K562 treated with DMSO at 1 percent for 24 hours (cell line): Measurements from ENCODE around the gene CPNE2. TPM values are rescaled to one million over a fixed set of nuclear protein-coding genes. Genes with fewer than 3 reads are reported as not detected.

Experiments
- total RNA-seq: library from RNA; unstranded; fragments of 300-600 nt; gene quantifications from 2 replicates; pipeline ENCODE4 v1.2.3, GENCODE V29; 2022; ENCODE audit warnings: low read depth; ENCODE audit not compliant: insufficient read depth

Gene CPNE2
- 31.0 and 38.5 TPM in 2 replicates for total RNA-seq

GRCh38 chr16:57091975-57092785 is at the start of gene CPNE2:
CPNE2 (plus strand) TSS chr16:57092583; CDS start chr16:57110743, 18,160 bp downstream.

GRCh38 chr16:57185945-57186871 is 93.8 kb downstream of the CPNE2 start, which contains the start of the genes PSME3IP1 and RSPRY1:
PSME3IP1 (minus strand) TSS chr16:57186039; CDS start chr16:57173854, 12,185 bp downstream.
RSPRY1 (plus strand) TSS chr16:57186329; CDS start chr16:57204659, 18,330 bp downstream.

Other genes starting within 250 kb of the CPNE2 start
- gene SLC12A3, start 227.4 kb upstream of the CPNE2 start, total RNA-seq, result not detected in 2 replicates
- 80.5 and 82.4 TPM in 2 replicates for gene HERPUD1, start 160.4 kb upstream of the CPNE2 start, total RNA-seq
- gene CETP, start 130.6 kb upstream of the CPNE2 start, total RNA-seq, result not detected in 2 replicates
- 0.31 and 0.61 TPM in 2 replicates for gene NLRC5, start 103.0 kb upstream of the CPNE2 start, total RNA-seq
- 64.8 and 70.7 TPM in 2 replicates for gene PSME3IP1, start 93.5 kb downstream of the CPNE2 start, total RNA-seq
- 12.7 and 13.2 TPM in 2 replicates for gene RSPRY1, start 93.7 kb downstream of the CPNE2 start, total RNA-seq
- 39.0 and 40.9 TPM in 2 replicates for gene ARL2BP, start 152.7 kb downstream of the CPNE2 start, total RNA-seq
- 1.4 and 1.7 TPM in 2 replicates for gene PLLP, start 192.1 kb downstream of the CPNE2 start, total RNA-seq